A549 (cell line): ENCODE measurements around the gene CD68.

Experiments used
- CBX8 ChIP-seq: fragments of 200-600 bp; sonication (generic); IDR thresholded peaks from 2 replicates; pipeline ENCODE4 v1.6.1; 2016
- HDAC2 ChIP-seq: fragments of 200-600 bp; sonication (generic); IDR thresholded peaks from 2 replicates; pipeline ENCODE4 v1.6.1; 2016
- HEYL ChIP-seq: fragments of 250-450 bp; sonication (Bioruptor Pico); IDR thresholded peaks from 2 replicates; pipeline ENCODE4 v1.8.0; 2021; ENCODE audit warnings: mild to moderate bottlenecking, moderate library complexity
- HOXB5 ChIP-seq: fragments of 250-450 bp; sonication (Bioruptor Pico); IDR thresholded peaks from 2 replicates; pipeline ENCODE4 v1.5.0; 2020; ENCODE audit warnings: mild to moderate bottlenecking, moderate library complexity
- JUNB ChIP-seq: fragments of >200 bp; sonication (Bioruptor Twin); formaldehyde crosslinking; IDR thresholded peaks from 2 replicates; pipeline ENCODE4 v1.6.1; 2016
- MYC ChIP-seq: IDR thresholded peaks from 2 replicates; pipeline ENCODE4 v1.6.1; 2012; ENCODE audit warnings: mild to moderate bottlenecking, inconsistent platforms, low read length, improper control_type of control experiment, borderline replicate concordance
- POLR2A ChIP-seq: IDR thresholded peaks from 2 replicates; pipeline ENCODE4 v1.6.1; 2012; ENCODE audit warnings: mild to moderate bottlenecking, low read length
- RCOR1 ChIP-seq: fragments of 150-350 bp; IDR thresholded peaks from 2 replicates; pipeline ENCODE4 v1.6.1; 2014; ENCODE audit warnings: antibody characterized with exemption, low read length, low read depth
- SMC3 ChIP-seq: fragments of >200 bp; sonication (Bioruptor Twin); formaldehyde crosslinking; IDR thresholded peaks from 3 replicates; pipeline ENCODE4 v1.6.1; 2018; ENCODE audit warnings: inconsistent platforms
- ZSCAN20 ChIP-seq: fragments of 250-450 bp; sonication (Bioruptor Pico); IDR thresholded peaks from 2 replicates; pipeline ENCODE4 v1.8.0; 2022; ENCODE audit warnings: mild to moderate bottlenecking, moderate library complexity
- TF ChIP-seq, protein P1 (sequence below): fragments of >200 bp; sonication (Bioruptor Twin); formaldehyde crosslinking; IDR thresholded peaks from 3 replicates; pipeline ENCODE4 v1.5.1; 2016
- TF ChIP-seq, protein P2 (sequence below): fragments of 200-600 bp; sonication (generic); IDR thresholded peaks from 2 replicates; pipeline ENCODE4 v1.6.1; 2016; ENCODE audit warnings: antibody characterized with exemption, mild to moderate bottlenecking, moderate library complexity
- TF ChIP-seq, protein P3 (sequence below): fragments of 450-650 bp; IDR thresholded peaks from 2 replicates; pipeline ENCODE4 v1.6.1; 2014; ENCODE audit warnings: antibody characterized with exemption
- TF ChIP-seq, protein P4 (sequence below): fragments of 250-450 bp; sonication (Bioruptor Pico); IDR thresholded peaks from 2 replicates; pipeline ENCODE4 v1.5.0; 2021; ENCODE audit warnings: mild to moderate bottlenecking, moderate library complexity, borderline replicate concordance

DNA sequence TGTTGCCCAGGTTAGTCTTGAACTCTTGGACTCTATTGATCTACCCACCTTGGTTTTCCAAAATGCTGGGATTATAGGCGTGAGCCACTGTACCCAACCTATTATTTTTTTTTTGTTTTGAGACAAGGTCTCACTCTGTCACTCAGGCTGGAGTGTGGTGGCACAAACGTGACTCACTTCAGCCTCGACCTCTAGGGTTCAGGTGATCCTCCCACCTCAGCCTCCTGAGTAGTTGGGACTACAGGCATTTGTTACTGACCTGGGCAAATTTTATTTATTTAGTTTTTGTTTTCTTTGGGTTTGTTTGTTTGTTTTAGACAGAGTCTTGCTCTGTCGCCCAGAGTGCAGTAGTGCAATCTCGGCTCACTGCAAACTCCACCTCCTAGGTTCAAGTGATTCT is 44.2 kb downstream of the CD68 start:
- TF ChIP-seq RCOR1 (no peak), MYC (no peak), POLR2A (no peak), ZSCAN20 (no peak), HEYL (CRISPR knock-in tag) (no peak), JUNB (no peak), CBX8 (no peak), SMC3 (no peak), HDAC2 (no peak), HOXB5 (CRISPR knock-in tag) (no peak)
- TF ChIP-seq, protein P1, sequence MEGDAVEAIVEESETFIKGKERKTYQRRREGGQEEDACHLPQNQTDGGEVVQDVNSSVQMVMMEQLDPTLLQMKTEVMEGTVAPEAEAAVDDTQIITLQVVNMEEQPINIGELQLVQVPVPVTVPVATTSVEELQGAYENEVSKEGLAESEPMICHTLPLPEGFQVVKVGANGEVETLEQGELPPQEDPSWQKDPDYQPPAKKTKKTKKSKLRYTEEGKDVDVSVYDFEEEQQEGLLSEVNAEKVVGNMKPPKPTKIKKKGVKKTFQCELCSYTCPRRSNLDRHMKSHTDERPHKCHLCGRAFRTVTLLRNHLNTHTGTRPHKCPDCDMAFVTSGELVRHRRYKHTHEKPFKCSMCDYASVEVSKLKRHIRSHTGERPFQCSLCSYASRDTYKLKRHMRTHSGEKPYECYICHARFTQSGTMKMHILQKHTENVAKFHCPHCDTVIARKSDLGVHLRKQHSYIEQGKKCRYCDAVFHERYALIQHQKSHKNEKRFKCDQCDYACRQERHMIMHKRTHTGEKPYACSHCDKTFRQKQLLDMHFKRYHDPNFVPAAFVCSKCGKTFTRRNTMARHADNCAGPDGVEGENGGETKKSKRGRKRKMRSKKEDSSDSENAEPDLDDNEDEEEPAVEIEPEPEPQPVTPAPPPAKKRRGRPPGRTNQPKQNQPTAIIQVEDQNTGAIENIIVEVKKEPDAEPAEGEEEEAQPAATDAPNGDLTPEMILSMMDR = no peak
- TF ChIP-seq, protein P2, sequence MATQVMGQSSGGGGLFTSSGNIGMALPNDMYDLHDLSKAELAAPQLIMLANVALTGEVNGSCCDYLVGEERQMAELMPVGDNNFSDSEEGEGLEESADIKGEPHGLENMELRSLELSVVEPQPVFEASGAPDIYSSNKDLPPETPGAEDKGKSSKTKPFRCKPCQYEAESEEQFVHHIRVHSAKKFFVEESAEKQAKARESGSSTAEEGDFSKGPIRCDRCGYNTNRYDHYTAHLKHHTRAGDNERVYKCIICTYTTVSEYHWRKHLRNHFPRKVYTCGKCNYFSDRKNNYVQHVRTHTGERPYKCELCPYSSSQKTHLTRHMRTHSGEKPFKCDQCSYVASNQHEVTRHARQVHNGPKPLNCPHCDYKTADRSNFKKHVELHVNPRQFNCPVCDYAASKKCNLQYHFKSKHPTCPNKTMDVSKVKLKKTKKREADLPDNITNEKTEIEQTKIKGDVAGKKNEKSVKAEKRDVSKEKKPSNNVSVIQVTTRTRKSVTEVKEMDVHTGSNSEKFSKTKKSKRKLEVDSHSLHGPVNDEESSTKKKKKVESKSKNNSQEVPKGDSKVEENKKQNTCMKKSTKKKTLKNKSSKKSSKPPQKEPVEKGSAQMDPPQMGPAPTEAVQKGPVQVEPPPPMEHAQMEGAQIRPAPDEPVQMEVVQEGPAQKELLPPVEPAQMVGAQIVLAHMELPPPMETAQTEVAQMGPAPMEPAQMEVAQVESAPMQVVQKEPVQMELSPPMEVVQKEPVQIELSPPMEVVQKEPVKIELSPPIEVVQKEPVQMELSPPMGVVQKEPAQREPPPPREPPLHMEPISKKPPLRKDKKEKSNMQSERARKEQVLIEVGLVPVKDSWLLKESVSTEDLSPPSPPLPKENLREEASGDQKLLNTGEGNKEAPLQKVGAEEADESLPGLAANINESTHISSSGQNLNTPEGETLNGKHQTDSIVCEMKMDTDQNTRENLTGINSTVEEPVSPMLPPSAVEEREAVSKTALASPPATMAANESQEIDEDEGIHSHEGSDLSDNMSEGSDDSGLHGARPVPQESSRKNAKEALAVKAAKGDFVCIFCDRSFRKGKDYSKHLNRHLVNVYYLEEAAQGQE = no peak
- TF ChIP-seq, protein P3, sequence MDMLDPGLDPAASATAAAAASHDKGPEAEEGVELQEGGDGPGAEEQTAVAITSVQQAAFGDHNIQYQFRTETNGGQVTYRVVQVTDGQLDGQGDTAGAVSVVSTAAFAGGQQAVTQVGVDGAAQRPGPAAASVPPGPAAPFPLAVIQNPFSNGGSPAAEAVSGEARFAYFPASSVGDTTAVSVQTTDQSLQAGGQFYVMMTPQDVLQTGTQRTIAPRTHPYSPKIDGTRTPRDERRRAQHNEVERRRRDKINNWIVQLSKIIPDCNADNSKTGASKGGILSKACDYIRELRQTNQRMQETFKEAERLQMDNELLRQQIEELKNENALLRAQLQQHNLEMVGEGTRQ = no peak
- TF ChIP-seq, protein P4, sequence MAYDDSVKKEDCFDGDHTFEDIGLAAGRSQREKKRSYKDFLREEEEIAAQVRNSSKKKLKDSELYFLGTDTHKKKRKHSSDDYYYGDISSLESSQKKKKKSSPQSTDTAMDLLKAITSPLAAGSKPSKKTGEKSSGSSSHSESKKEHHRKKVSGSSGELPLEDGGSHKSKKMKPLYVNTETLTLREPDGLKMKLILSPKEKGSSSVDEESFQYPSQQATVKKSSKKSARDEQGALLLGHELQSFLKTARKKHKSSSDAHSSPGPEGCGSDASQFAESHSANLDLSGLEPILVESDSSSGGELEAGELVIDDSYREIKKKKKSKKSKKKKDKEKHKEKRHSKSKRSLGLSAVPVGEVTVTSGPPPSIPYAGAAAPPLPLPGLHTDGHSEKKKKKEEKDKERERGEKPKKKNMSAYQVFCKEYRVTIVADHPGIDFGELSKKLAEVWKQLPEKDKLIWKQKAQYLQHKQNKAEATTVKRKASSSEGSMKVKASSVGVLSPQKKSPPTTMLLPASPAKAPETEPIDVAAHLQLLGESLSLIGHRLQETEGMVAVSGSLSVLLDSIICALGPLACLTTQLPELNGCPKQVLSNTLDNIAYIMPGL = no peak
